Stimulated activated CD8-positive, alpha-beta memory T cell treated with anti-CD3 and anti-CD28 coated beads, Interleukin-7, amount 100 ng/mL, for 48 hours (primary cell): ENCODE data around the gene PLEKHG2.

Source experiments
- DNase-seq, 2 donors: peaks; one replicate each; pipeline ENCODE4 v3.0.0-alpha.2; 2020; ENCODE audit warnings: low read depth in 1 of 2; ENCODE audit errors: extremely low read depth in 1 of 2

Gene PLEKHG2

DNA sequence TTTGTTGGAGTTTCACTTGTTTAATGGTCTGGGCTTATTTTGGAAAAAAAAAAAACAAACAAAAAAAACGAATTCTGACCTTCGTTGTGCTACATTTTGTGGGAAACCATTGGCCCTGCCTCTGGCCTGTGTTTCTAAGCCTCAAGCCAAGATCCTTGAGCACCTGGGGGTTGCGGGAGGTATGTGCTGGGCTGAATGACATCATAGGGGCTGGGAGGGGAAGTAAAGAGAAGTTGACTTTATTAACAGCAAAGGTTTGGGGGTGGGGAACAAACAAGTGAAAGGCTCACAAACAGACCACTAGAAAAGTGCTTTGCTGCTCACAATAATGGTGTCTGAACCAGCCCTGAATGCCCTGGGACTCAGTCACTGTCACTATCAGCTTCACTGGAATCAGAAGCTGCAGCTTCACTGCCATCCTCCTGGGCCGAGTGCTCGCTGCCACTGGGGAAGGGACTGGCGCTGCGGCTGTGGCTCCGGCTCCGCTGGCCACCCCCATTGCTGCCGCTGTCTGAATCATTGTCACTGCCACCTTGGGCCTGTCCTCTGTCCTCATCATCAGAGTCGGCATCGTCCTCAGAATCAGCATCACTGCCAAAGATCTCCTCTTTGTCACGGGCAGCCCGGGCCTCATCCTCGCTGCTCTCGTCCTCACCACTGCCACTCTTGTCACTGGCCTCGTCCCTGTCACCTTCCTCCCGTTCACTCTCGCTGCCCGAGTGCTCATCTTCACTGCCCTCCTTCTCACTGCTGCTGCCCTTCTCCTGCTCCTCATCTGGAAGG, 26.6 kb upstream of the PLEKHG2 start:
- no peak for DNase-seq

DNA sequence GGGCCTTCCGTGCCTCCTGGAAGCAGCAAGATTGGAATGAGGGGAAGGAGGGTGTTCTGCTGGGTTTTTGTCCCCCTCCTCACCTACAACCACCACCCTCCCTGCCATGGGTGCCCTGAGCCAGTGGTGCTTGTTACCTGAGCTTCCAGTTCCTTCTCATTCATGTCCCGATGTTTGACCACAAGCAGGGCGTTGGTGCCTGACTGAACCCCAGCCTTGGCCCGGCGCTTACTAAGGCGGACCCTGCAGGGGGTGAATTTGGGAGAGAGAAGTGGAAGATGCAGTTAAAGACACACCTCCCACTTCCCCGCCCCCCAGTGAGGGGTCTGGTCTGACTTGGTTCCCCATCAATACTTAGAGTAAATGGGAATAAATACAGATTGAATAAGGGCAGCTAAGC, 25.9 kb upstream of the PLEKHG2 start:
- no peak for DNase-seq

- no peak for DNase-seq
Measured at GRCh38 chr19:39388657-39389056, 23.8 kb upstream of the PLEKHG2 start.

GRCh38 chr19:39389631-39390414, 22.6 kb upstream of the PLEKHG2 start:
- no peak for DNase-seq

DNA sequence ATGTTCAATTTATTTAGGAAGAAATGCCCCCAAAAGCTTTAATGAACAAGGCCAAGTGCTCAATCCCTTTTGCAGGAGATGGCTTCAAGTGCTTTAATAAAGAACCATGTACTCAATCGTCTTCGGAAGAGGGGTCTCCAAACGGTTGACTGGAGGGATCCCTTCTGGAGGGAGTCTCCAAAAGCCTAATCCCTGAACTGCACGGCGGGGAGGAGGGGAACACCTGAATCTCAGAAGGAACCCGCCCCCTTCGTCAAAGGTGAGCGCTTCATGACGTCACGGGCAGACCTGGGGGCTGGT, 22.1 kb upstream of the PLEKHG2 start:
- no peak for DNase-seq

- peak; percentile 89 to 96 for DNase-seq
Measured at GRCh38 chr19:39390751-39391437, 21.6 kb upstream of the PLEKHG2 start, which contains the start of the genes MED29 and PAF1. Gene MED29 (plus strand): TSS chr19:39391378. CDS start chr19:39391423, 45 bp downstream. Gene PAF1 (minus strand): TSS chr19:39391106. CDS start chr19:39390864, 242 bp downstream.

DNA sequence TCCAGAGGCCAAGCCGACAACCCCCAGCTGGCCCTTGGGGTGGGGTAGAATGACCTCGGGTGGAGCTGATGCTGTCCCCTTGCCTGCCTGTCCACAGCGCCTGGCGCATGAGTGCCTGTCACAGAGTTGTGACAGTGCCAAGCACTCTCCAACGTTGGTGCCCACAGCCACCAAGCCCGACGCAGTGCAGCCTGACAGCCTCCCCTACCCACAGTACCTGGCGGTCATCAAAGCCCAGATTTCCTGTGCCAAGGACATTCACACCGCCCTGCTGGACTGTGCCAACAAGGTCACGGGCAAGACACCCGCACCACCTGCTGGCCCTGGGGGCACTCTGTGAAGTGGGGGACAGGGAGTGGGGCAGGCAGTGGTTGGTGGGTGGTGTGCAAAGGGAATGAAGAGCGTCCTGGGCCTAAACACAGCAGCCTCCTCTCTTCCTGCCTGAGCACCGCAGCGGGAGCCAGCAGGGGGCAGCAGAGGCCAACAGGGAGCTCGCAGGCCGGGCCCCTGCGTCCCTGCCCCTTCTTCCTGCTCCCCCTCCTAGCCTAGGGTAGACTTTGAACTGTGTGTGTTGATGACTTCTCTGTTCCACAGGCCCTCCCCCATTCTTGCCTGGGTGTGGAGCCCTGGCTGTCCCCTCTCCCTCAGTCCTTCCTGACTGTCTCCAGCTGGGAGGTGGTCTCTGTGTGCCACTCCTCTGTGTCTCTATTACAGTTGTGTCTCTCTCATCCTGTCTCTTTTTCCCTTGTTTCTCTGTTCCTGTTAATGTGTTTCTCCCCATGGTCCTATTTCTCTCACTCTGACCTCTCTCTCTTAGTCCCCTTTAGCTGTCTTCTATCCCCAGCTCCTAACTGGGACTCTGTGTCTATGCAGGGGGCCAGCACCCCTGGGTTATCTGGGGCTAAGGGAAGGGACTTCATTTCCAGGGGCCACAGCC, 14.8 kb upstream of the PLEKHG2 start:
- peak; percentile 84 to 89 for DNase-seq

- peak in 1 of 2 donors; percentile 65 for DNase-seq
Measured at GRCh38 chr19:39398297-39398864, 14.1 kb upstream of the PLEKHG2 start.

DNA sequence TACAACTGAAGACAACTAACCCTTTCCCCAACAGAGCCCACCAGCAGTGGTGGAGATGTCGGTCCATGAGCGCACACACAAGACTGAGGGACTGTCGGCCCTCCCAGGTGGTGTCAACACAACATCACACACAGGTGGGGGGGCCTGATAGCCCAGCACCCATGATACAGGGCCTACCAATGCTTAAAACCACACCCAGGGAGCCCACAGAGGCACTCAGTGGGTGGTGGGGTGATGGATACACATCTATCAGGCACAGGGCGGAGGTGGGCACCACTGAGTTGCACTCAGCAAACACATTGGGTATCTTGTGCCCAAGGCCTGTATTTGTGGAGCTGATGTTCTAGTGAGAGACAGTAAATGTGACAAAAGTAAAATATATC, 12.8 kb upstream of the PLEKHG2 start:
- no peak for DNase-seq

DNA sequence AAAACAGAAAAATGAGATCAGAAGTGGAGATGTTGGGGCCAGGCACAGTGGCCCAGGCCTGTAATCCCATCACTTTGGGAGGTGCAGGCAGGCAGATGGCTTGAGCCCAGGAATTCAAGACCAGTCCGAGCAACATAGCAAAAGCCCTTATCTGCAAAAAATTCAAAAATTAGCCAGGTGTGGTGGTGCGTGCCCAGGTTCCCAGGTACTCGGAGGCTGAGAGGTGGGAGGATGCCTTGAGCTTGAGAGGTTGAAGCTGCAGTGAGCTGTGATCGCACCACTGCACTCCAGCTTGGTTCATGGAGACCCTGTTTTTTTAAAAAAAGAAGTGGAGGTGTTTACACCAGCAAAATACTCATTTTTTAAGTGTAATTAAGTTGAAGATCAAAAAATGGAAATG, 12.4 kb upstream of the PLEKHG2 start:
- no peak for DNase-seq

DNA sequence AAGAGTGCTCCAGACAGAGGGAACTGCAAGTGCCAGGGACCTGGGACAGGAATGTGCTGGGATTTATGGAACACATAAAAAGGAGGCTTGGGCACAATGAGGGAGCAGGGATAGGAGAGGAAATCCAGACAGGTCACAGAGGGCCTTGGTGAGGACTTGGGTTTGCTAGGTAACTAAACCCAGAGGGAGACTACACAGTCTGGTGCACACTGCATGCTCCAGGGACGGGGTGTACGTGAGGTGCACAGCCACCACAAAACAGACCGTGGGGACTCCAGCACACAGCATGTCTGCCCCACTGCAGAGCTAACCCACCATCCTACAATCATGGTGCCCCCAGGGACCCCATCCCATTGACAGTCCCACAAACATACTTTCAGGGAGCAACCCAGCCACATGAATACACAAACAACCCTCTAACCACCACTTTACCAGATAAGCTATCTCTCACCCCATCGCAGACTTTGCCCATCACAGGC, 11.4 kb upstream of the PLEKHG2 start:
- DNase-seq = no peak

DNA sequence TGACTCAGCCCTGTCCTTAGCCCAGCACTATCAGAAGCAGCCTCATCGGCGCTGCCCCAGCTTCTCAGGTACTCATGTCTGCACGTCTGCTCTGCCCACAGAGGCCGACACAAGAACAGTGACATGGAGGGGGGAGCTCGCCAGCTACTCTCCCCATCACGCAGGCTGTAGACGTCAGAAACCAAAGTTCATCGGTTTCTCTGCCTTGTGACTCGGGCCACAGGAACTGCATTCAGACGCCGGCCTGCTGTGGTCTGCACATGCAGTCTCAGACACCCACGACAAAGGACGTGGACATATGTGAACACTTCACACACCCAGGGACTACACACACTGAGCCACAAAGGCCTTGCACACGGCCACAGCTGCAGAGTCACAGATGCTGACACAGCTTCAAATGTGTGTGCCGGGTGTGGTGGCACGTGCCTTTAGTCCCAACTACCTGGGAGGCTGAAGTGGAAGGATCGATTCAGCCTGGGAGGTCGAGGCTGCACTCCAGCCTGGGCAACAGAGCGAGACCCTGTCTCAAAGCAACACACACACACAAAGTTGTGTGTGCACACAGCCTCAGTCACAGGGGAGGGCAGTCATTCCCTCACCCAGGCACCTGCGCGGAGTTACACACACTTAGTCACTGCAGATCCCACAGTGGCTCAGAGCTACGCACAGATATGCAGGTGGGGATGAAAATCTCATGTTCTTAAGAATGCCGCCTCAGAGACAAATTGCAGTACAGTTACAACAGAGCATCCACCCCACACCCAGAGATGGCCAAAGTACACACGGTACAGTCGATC, 10.7 kb upstream of the PLEKHG2 start:
- peak; percentile 69 to 87 for DNase-seq

GRCh38 chr19:39402346-39403300, 9.8 kb upstream of the PLEKHG2 start:
- peak; percentile 66 to 84 for DNase-seq

DNA sequence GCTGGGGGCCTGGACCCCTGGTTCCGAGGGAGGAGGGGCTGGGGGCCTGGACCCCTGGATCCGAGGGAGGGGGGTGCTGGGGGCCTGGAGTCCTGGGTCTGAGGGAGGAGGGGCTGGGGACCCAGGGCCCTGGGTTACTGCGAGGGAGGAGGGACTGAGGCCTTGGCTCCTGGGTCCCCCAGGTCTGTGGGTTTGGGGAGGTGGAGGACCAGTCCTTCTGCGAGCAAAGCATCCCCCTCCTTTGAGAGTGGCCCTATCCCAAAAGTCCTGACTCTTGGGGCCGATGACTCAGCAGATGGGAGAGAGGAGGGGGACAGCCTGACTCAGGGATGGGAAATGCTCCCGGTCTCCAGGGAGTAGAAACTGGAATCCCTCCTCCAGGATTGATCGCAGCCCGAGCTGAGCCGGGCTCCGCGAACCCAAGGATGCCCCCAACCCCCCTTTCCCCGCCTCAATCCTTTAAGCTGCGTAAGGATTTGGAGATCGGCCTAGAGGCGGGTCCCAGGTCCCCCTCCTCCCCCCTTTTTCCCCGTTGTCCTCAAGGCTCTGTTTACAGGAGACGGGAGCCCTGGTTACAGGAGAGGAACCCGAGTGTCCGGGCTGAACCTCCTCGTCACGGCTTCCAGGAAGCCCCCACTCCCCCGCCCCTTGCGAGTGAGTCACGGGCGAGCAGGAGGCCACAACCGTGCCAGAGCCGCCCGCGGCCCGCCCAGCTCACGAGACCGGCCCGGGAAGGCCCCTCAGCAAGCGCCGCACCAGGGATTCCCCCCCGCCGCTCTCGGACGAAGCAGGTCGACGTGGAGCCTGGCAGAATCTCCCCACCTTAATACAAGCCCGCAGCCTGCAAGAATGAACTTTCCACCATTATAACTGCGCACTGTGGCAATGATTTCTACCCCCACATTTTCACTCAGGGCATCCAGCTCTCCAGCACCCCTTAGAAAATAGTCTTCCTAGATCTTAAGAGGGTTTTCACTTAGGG, 8.8 kb upstream of the PLEKHG2 start:
- DNase-seq = peak; percentile 95 to 96

GRCh38 chr19:39405261-39405957, 7.1 kb upstream of the PLEKHG2 start:
- no peak for DNase-seq

DNA sequence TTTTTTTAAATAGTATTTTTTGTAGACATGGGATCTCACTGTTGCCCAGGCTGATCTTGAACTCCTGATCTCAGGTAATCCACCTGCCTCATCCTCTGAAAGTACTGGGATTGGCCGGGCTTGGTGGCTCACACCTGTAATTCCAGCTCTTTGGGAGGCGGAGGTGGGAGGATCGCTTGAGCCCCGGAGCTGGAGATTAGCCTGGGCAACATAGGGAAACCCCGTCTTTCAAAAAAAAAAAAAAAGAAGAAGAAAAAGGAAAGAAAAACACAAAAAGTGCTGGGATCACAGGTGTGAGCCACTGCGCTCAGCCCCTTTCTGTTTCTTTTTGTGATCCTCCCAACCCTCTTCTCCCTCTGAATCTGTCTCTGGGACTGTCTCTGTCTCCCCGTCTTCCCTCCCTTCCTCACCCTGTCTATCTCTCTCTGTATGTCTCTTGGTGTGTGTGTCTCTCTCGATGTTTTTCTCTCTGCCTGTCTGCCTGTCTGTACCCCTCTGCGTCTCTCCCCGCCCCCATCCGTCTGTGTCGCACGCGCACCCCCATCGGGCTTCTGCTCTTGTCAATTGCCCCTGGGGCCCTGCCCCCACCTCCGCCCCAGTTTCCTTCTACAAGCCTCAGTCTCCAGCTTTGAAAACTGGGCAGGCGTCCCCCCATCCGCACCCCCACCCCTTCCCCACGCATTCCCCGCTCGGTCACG, 6.4 kb upstream of the PLEKHG2 start:
- DNase-seq = peak; percentile 68 to 89
